ENCODE data around the gene MYH14.

MYH14 gene

DNA sequence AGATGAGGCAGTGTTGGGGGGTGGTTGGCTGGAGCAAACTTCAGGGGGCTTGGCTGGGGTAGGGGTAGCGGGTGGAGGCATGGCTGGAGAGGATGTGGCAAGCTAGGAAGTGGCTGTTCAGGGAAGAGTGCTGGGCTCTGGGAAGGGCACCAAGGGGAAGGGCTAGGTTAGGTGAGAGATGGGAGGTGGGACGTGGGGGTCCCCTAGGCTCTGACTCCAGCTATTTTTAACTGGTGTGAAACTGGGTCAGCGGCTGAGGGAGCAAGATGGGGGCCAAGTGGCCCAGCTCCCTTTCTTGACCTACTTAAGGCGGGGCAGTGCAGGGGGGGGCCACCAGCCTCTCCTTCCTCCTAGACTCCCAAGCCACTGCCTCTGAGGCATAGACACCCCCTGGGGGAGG, 118.4 kb downstream of the MYH14 start:
- H3K4me3 ChIP-seq (ENCODE audit: low read depth, low read length) = no peak overlapping the region
- TF ChIP-seq, protein P1, sequence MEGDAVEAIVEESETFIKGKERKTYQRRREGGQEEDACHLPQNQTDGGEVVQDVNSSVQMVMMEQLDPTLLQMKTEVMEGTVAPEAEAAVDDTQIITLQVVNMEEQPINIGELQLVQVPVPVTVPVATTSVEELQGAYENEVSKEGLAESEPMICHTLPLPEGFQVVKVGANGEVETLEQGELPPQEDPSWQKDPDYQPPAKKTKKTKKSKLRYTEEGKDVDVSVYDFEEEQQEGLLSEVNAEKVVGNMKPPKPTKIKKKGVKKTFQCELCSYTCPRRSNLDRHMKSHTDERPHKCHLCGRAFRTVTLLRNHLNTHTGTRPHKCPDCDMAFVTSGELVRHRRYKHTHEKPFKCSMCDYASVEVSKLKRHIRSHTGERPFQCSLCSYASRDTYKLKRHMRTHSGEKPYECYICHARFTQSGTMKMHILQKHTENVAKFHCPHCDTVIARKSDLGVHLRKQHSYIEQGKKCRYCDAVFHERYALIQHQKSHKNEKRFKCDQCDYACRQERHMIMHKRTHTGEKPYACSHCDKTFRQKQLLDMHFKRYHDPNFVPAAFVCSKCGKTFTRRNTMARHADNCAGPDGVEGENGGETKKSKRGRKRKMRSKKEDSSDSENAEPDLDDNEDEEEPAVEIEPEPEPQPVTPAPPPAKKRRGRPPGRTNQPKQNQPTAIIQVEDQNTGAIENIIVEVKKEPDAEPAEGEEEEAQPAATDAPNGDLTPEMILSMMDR (IDR thresholded peaks at IDR 0.05; ENCODE audit: low read depth, low read length) = no peak

DNA sequence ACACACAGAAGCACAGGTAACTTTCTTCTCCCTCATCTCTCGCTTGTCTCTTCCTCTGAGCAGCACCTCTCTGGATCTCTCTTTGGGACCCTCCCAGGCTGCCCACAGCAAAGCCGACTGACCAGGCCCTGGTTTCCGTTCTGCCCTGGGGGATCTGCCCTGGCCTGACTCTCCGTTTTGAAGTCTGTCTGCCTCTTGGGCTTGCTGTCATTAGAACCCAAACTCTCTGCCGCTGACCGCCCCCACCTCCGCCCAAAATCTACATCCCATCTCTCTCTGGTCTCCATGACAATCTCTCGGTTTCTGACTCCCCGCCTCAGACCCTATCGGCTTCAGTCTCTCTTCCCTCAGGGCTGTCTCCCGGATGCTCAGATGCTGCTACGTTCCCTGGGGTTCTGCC, 118.8 kb downstream of the MYH14 start:
- no peak overlapping the region for H3K4me3 ChIP-seq (ENCODE audit: low read depth, low read length)
- TF ChIP-seq, protein P1 (IDR thresholded peaks at IDR 0.05; ENCODE audit: low read depth, low read length) = no peak

DNA sequence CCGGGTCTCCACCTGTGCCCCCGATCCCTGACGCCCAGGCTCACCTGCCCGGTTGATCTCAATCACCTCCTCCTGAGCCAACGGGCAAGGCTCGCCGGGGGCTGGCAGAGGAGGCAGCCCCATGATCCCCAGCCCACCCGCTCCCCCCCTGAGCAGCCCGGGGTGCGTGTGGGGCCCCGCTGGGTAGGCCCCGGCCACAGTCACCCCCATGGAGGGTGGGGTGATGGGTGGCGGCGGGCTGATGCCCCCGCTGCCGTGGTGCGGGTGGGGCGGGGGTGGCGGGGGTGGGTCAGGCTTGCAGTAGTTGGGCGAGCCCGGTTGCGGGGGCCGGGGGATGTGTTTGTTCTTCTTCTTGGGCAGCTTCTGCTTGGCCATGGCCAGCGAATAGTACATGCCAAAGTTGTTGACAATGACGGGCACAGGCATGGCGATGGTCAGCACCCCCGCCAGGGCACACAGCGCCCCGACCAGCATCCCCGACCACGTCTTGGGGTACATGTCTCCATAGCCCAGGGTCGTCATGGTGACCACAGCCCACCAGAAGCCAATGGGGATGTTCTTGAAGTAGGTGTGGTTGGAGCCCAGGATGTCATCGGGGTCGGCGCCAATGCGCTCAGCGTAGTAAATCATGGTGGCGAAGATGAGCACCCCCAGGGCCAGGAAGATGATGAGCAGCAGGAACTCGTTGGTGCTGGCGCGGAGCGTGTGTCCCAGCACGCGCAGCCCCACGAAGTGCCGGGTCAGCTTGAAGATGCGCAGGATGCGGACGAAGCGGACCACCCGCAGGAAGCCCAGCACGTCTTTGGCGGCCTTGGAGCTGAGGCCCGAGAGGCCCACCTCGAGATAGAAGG, 119.7 kb downstream of the MYH14 start:
- H3K4me3 ChIP-seq (ENCODE audit: low read depth, low read length) = no peak overlapping the region
- TF ChIP-seq, protein P1 (IDR thresholded peaks at IDR 0.05; ENCODE audit: low read depth, low read length) = no peak

DNA sequence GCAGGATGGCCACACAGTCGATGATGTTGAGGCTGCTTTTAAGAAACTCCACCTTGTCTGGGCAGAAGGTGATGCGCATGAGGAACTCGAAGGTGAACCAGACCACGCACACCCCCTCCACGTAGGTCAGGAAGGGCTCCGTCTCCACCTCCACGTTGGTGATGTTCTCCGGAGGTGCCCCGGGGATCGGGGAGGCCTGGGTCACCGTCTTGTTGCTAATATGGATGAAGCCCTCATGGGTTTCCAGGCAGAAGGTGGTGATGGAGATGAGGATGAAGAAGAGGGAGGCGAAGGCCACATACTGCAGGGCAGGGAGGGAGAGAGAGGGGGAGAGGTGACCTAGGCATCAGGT, 120.3 kb downstream of the MYH14 start:
- TF ChIP-seq, protein P1 (IDR thresholded peaks at IDR 0.05; ENCODE audit: low read depth, low read length) = no peak
- no peak overlapping the region for H3K4me3 ChIP-seq (ENCODE audit: low read depth, low read length)

DNA sequence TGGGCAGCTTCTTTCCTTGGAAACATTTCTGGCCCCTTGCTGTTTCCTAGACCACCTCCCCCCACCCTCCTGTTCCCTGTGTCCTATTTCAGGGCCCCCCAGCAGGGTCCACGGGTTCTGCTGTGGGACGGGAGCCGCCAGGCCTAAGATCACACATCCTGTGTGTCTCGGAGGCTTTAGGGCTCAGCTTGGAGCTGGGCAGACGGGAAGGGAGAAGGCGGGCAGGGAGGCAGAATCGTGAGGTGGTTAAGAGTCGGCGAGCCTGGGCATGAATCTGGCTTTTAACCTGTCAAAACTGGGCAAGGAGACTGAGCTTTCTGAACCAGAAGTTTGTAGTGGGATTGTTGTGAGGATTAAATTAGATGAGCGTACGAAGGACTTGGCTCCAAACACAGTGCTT, 120.9 kb downstream of the MYH14 start:
- TF ChIP-seq, protein P1 (IDR thresholded peaks at IDR 0.05; ENCODE audit: low read depth, low read length) = no peak
- no peak overlapping the region for H3K4me3 ChIP-seq (ENCODE audit: low read depth, low read length)

DNA sequence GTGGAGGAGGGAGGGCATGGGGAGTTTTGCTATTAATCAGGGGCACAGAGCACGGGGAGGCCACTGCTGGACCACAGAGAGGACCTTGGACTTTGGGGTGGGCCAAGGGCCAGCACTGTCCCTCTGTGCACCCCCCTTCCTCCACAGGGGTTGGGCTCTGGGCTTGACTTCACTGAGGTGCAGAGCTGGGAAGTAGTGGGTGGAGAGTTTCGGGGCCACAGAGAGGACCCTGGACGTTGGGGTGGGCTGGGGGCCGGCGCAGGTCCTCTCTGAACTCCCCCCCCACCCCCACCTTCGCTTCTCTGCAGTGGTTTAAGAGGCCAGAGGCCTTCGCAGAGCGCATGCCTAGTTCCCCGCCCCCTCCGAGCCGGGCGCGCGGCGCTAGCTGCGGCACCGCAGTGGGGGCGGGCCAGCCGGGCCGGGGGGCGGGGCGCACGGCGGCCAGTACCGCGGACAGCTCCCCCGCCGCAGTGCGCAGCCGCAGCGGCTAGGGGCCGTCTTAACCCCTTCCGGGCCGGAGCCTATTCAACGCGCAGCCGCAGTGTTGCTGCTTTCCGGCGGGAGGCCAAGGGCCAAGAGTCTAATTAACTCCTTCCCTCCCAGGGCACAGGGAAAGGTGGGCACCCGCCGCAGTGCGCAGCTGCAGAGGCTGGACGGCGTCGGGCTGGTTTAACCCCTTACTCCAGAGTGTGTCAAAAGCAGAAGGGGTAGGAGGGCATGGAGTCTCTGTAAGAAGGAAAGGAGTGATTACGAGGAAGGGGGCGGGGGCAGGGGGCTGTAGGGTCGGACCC, 122.1 kb downstream of the MYH14 start:
- H3K4me3 ChIP-seq (ENCODE audit: low read depth, low read length) = no peak overlapping the region
- TF ChIP-seq, protein P1 (IDR thresholded peaks at IDR 0.05; ENCODE audit: low read depth, low read length) = no peak

DNA sequence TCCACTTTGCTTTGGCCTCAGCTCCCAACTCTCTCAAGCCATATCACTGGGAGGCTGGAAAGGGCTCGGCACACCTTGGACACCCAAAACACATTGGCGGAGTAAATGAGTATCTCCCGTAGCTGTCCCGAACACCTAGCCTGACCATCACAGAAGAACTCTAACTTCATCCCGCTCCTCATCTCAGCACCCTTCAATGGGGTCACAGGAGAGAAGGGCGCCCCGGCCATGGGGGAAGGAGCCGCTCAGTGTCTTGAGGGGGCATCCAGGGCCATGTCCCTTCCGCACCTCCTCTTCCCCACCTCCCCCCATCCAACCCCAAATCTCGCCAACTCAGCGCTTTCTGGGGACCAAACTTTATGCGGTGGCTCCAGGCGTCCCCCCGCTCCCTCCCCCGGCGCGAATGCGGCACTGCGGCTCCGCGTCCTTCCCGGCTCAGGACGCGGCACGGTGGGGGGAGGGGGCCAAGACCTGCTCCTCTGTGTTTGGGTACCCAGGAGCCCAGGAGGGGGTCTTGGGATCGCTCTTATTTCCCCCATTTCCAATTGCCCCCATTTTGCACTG, 122.8 kb downstream of the MYH14 start:
- TF ChIP-seq, protein P1 (IDR thresholded peaks at IDR 0.05; ENCODE audit: low read depth, low read length) = no peak
- no peak overlapping the region for H3K4me3 ChIP-seq (ENCODE audit: low read depth, low read length)

Measured in WI38 (cell line).